Hematopoietic multipotent progenitor cell (in vitro differentiated cells): ENCODE measurements around the gene WDR27. TPM values are rescaled to one million over a fixed set of nuclear protein-coding genes. Genes with fewer than 3 reads are reported as not detected.

ENCODE experiments used
- DNase-seq, 3 donors: peaks; one replicate each; pipeline ENCODE4 v3.0.0-alpha.2; 2011 to 2015; ENCODE audit warnings: low read depth in 2 of 3, low spot score in 2 of 3
- total RNA-seq: library from RNA; depleted of rRNA; stranded (reverse); fragments of >200 nt; gene quantifications from one replicate; pipeline ENCODE4 v1.2.3, GENCODE V29; 2012

Gene WDR27
- total RNA-seq, 1 donor: 28.0 TPM

DNA sequence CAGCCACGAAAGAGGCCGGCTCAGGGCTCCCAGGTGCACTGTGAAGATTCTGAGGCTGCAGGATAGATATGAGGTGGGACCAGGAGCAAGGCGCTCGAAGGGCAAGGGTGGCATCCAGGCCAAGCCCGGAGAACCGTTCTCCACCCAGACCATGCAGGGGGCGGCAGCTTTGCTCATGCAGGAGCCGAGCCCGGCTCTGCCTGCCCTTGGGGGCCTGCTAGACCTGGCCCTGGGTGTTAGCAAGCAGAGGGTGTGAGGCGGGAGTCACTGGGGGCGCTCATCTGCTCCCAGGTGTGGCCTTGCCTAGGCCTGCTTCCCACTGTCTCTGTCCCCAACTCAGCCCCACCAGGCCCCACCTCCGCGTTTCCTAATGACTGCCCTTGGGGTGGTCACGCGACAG lies 59.4 kb downstream of the WDR27 start:
- DNase-seq: no peak

- no peak for DNase-seq
Measured at GRCh38 chr6:169641461-169642085, 60.3 kb downstream of the WDR27 start.

GRCh38 chr6:169640983-169641382 lies 60.8 kb downstream of the WDR27 start:
- no peak for DNase-seq

GRCh38 chr6:169640351-169640852 lies 61.4 kb downstream of the WDR27 start:
- no peak for DNase-seq

DNA sequence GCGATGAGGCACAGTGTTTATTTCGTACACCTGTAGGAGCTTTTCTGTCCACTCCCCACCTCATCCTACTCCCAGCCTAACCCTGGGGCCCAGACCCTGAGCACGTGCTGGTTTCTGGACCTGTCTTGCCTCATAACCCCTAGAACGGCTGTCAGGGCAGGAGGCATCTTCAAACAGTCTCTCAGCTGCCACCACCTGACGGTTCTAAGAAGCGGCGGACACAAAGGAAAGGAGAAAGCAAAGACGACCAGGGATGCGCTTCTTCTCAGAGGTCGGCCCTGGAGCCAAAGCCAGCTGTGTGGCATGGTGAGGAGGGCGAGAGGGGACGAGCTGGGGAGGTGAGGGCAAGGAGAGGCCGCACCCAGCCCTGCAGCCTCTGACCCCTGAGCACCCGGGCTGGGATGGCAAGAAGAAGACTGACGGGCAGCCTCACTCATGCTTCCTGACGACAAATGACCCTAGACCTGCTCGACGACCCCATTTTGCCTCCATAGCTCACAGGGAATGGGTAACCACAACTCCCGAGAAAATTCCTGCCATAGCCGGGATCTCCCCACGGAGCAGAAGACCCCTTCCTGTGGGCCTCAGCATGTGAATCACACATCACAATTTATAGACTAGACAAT lies 62.1 kb downstream of the WDR27 start:
- DNase-seq: no peak

GRCh38 chr6:169638915-169639314 lies 62.9 kb downstream of the WDR27 start:
- DNase-seq: no peak

DNA sequence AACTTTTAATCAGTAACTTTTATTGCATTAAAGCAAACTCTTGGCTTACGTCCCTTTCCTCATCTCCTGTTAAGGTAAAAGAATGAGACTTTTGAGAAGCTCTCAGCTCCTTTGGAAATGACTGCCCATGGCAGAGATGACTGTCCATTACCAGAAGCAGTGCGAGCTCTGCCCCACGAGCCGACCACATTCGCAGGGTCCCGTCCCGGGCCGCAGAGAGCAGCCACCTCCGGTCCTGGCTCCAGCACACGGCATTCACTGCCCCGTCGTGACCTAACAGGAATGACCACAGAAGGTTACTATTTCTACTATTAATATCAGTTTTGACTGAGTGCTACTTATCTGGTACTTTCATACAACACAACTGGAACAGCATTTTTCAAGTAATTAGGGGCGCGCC lies 63.4 kb downstream of the WDR27 start:
- DNase-seq: no peak

DNA sequence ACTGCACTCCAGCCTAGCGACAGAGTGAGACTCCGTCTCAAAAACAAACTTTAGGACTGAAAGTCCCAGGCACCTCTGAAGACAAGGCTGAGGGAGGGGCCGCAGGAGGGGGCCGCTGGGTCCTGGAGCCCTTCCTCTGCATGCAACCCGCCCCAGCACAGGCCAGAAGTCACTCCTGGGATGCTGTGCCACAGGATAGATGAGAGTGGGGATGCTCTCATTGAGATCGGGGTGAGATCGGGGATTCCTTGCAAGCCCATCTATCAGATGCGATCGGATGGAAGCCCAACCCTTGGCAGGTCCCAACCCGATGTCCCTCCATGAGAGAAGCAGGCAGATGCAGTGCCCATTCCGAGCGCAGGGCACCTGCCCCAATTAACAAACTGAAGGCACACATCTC lies 66.5 kb downstream of the WDR27 start:
- no peak for DNase-seq

DNA sequence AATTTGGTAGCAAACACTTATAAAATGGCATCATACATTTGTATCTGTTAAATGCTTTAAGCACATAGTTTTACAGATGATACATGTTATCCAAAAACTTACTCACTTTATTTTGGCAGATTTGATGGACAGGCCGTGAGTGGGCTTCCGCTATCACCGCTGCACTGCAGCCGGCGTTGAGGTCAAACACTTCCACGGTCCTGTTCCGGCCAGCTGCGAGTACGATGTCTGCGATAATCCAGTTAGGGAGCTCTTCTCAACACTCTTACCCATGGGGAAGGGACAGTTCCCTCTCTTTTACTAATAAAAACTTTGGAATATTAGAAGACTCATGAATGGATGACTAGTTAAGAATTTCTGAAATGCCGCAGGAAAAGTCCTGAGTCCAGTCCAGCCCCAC lies 69.0 kb downstream of the WDR27 start:
- DNase-seq: no peak

- no peak for DNase-seq
Measured at GRCh38 chr6:169629256-169629655, 72.6 kb downstream of the WDR27 start.

- DNase-seq: no peak
Measured at GRCh38 chr6:169627736-169628607, 73.9 kb downstream of the WDR27 start.

DNA sequence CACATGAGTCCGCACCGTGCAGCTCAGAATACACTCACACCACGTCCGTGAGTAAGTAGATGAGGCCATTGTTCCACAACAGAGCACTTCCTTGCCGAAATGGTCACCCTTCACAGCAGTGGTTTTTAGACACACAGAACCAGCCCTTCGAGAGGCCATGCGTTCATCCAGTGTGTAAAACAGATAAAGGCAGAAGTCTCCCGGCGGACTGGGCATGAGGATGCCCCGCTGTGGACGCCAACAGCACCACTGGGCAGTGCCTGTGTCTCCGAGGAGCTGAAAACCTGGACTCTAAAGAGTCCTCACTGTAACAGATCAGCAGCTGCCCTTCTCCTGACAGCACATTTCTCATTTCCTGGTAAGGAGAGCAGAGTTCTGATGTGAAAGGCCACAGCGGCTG lies 75.2 kb downstream of the WDR27 start:
- no peak for DNase-seq

GRCh38 chr6:169626169-169626568 lies 75.7 kb downstream of the WDR27 start:
- DNase-seq: no peak

GRCh38 chr6:169625376-169625775 lies 76.5 kb downstream of the WDR27 start:
- no peak for DNase-seq

DNA sequence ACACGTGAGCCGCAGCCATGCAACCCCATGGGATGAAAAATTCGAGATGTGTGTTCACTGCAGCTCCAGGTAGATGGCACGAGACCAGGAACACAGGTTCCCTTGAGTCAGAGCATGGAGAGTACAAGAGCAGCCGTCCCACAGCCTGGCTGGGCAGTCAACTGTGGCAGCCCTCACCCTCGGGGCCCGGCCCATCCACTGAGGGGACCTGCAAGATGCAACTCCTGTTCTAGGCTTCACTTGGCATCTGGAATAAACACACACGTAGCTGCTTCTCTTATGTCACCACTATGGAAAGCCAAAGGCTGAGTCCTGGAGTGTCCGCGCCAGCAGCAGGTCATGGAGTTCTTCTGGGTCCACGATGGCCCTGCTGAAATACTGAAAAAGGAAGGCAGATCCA lies 77.0 kb downstream of the WDR27 start:
- no peak for DNase-seq

DNA sequence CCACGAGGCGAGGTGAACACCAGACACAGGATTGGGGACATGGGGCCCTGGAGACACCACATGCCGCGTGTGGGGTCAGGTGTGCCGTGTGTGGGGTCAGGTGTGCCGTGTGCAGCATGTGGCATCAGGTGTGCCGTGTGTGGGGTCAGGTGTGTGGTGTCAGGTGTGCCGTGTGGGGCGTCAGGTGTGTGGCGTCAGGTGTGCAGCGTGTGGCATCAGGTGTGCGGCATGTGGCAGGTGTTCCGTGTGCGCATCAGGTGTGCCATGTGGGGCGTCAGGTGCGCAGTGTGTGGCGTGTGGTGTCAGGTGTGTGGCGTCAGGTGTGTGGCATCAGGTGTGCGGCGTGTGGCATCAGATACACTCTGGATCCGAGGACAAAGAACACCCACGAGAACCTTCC lies 77.9 kb downstream of the WDR27 start:
- no peak for DNase-seq

DNA sequence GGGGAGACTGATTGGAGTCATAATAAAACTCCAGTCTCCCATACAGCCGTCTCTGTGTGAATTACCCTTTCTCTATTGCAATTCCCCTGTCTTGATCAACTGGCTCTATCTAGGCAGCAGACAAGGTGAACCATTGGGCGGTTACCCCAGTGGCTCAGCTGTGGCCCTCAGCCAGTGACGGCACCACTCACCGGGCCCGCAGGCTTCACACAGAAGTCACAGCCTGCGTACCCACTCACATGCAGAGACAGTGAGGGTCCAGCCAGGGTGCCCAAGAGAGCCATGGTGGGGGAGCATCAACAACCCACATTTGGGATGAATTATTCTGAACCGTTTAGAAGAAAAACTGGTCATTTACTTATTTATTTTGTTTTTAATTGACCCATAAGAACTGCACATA lies 78.5 kb downstream of the WDR27 start:
- no peak for DNase-seq

- DNase-seq: no peak
Measured at GRCh38 chr6:169622618-169623017, 79.2 kb downstream of the WDR27 start.

- DNase-seq: no peak
Measured at GRCh38 chr6:169621311-169621710, 80.5 kb downstream of the WDR27 start.

DNA sequence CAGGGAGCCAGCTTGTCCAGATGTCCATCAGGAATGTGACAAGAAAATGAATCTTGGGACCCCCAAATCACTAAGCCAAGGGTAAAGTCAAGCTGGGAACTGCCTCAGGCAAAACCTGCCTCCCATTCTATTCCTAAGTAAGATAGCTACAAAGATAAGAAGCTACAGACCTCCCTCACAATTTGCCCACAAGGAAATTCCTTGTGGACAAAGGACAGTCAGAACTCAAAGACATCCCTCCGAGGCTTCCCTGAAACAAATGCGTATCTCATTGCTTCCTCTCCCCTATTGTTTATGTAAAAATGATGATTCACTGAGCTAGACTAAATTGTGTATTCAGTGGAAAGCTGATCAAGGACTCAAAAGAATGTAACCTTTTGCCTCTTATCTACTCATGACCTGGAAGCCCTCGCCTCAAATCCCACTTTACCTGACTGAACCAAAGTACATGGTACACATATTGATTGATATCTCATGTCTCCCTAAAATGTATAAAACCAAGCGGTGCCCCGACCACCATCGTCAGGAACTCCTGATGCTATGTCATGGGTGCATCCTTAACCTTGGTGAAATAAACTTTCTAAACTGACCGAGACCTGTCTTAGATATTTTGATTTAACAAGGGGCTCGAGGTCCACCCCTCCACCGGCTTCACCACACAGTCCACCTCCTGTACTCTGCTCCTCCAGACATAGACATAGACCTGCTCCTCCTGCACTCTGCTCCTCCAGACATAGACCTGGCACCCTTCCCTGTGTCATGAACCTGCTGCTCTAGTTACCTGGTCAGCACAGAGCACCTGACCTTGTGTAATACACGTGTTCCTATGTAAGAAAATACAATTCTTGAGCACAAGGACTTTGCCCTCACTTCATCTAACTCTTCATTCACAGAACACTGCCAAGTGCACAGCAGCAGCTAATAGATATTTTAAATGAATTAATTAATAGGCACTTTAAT lies 81.4 kb downstream of the WDR27 start:
- DNase-seq: no peak

GRCh38 chr6:169619650-169620049 lies 82.2 kb downstream of the WDR27 start:
- no peak for DNase-seq
